ENCODE measurements around the gene NPHP3.
"Not testable (repeated sequence)": the region's sequence is repeated elsewhere in the genome, so short reads cannot be mapped to it uniquely, and the experiment has no call there.

NPHP3 gene

GRCh38 chr3:132641837-132642538, 80.2 kb downstream of the NPHP3 start:
- no peak for DNase-seq (ENCODE audit: low read depth)

- not testable (repeated sequence) for DNase-seq (ENCODE audit: low read depth)
These were observed 80.8 kb downstream of the NPHP3 start for GRCh38 chr3:132641427-132641826.

- DNase-seq (ENCODE audit: low read depth): no peak
These were observed 83.5 kb downstream of the NPHP3 start for GRCh38 chr3:132638706-132639105.

- DNase-seq (ENCODE audit: low read depth): no peak
These were observed 84.6 kb downstream of the NPHP3 start for GRCh38 chr3:132637590-132637989.

GRCh38 chr3:132635052-132635451, 87.2 kb downstream of the NPHP3 start:
- no peak for DNase-seq (ENCODE audit: low read depth)

All from activated T-cell treated with anti-CD3 and anti-CD28 coated beads for 24 hours (primary cell).